ENCODE data around the gene TNFRSF21. TPM values are rescaled to one million over a fixed set of nuclear protein-coding genes. Genes with fewer than 3 reads are reported as not detected.
A peak's percentile ranks its signal among the peaks of the same experiment; 100 is the strongest.
"Not testable (repeated sequence)": the region's sequence is repeated elsewhere in the genome, so short reads cannot be mapped to it uniquely, and the experiment has no call there.

The TNFRSF21 gene
- total RNA-seq, 1 donor from 2014 or later: 74.2 TPM

GRCh38 chr6:47283993-47284392 is 25.7 kb downstream of the TNFRSF21 start:
- H3K27ac Mint-ChIP-seq: no peak overlapping the region
- no peaks in the 10 kb centered on the region for H3K27me3 Mint-ChIP-seq
- H3K4me3 Mint-ChIP-seq: no peak overlapping the region
- peaks cover 22% of the 10 kb centered on the region for H3K4me1 Mint-ChIP-seq (ENCODE audit: unreplicated experiment)
- peaks cover 39% of the 10 kb centered on the region for H3K36me3 Mint-ChIP-seq
- TF ChIP-seq CTCF (conservative IDR thresholded peaks at IDR 0.05): no peak
- H3K9me3 Mint-ChIP-seq: no peaks in the 10 kb centered on the region
- DNase-seq (ENCODE audit: extremely low spot score, unreplicated experiment): no peak

- peaks cover 16% of the 10 kb centered on the region for H3K4me1 Mint-ChIP-seq (ENCODE audit: unreplicated experiment)
- no peak for TF ChIP-seq CTCF (conservative IDR thresholded peaks at IDR 0.05)
- no peak for DNase-seq (ENCODE audit: extremely low spot score, unreplicated experiment)
- H3K27me3 Mint-ChIP-seq: no peaks in the 10 kb centered on the region
- peak overlapping the region; percentile 82 for H3K27ac Mint-ChIP-seq
- H3K36me3 Mint-ChIP-seq: peaks cover 36% of the 10 kb centered on the region
- H3K9me3 Mint-ChIP-seq: no peaks in the 10 kb centered on the region
- H3K4me3 Mint-ChIP-seq: peak overlapping the region; percentile 23
Measured at GRCh38 chr6:47278545-47278944, 31.2 kb downstream of the TNFRSF21 start.

- TF ChIP-seq CTCF (conservative IDR thresholded peaks at IDR 0.05): no peak
- Mint-ChIP-seq H3K4me3 (no peak overlapping the region), H3K27me3 (no peaks in the 10 kb centered on the region), H3K4me1 (ENCODE audit: unreplicated experiment) (peaks cover 16% of the 10 kb centered on the region), H3K27ac (no peak overlapping the region), H3K36me3 (peaks cover 32% of the 10 kb centered on the region), H3K9me3 (no peaks in the 10 kb centered on the region)
- DNase-seq (ENCODE audit: extremely low spot score, unreplicated experiment): no peak
Measured at GRCh38 chr6:47277702-47278101, 32.0 kb downstream of the TNFRSF21 start.

- no peak overlapping the region for H3K27ac Mint-ChIP-seq
- H3K36me3 Mint-ChIP-seq: peaks cover 38% of the 10 kb centered on the region
- H3K4me3 Mint-ChIP-seq: no peak overlapping the region
- no peaks in the 10 kb centered on the region for H3K27me3 Mint-ChIP-seq
- no peaks in the 10 kb centered on the region for H3K9me3 Mint-ChIP-seq
- H3K4me1 Mint-ChIP-seq (ENCODE audit: unreplicated experiment): peaks cover 16% of the 10 kb centered on the region
- TF ChIP-seq CTCF (conservative IDR thresholded peaks at IDR 0.05): no peak
- DNase-seq (ENCODE audit: extremely low spot score, unreplicated experiment): no peak
Measured at GRCh38 chr6:47276377-47276776, 33.3 kb downstream of the TNFRSF21 start.

- no peak for DNase-seq (ENCODE audit: extremely low spot score, unreplicated experiment)
- Mint-ChIP-seq H3K4me1 (ENCODE audit: unreplicated experiment) (peaks cover 14% of the 10 kb centered on the region), H3K4me3 (no peak overlapping the region), H3K27me3 (no peaks in the 10 kb centered on the region), H3K27ac (no peak overlapping the region), H3K36me3 (peaks cover 42% of the 10 kb centered on the region), H3K9me3 (no peaks in the 10 kb centered on the region)
- no peak for TF ChIP-seq CTCF (conservative IDR thresholded peaks at IDR 0.05)
Measured at GRCh38 chr6:47275640-47276039, 34.1 kb downstream of the TNFRSF21 start.

GRCh38 chr6:47275132-47275531 is 34.6 kb downstream of the TNFRSF21 start:
- H3K27ac Mint-ChIP-seq; H3K9me3 Mint-ChIP-seq; H3K27me3 Mint-ChIP-seq; DNase-seq (ENCODE audit: extremely low spot score, unreplicated experiment); H3K4me3 Mint-ChIP-seq: not testable (repeated sequence)
- H3K36me3 Mint-ChIP-seq: peaks cover 44% of the 10 kb centered on the region
- peaks cover 10% of the 10 kb centered on the region for H3K4me1 Mint-ChIP-seq (ENCODE audit: unreplicated experiment)
